ENCODE measurements around the gene HARBI1.

DNA sequence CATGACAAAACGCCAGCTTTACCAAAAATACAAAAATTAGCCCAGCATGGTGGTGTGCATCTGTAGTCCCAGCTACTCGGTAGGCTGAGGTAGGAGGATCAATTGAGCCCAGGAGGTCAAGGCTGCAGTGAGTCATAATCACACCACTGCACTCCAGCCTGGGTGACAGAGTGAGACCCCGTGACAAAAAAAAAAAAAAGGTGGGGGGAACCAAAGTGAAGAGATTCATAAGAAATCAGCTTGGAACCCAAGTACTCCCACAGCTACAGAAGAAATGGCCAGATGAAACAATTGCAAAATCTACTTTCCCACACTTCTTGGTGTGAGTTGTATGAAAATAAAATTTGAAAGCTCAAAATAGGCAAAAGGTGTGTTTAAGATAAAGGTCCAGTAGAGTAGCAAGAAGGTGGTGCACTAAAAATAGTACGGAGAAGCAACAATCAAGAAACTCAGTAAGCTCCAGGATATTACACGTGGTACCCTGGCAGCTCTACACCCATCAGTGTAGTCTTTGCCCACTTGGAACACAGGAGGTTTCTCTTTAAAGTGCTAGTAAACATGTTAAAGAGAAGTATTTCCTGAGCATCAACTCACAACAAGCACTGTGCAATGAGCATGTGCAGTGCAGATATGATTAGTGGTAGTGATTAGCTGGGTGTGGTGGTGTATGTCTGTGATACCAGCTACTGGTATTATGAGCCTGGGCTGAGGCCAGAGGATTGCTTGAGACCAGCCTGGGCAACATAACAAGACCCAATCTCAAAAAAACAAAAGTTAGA is 5.3 kb downstream of the HARBI1 start:
- no peak for TF ChIP-seq CTCF (IDR thresholded peaks at IDR 0.05)
- no peak for TF ChIP-seq EP300 (IDR thresholded peaks at IDR 0.05)
- TF ChIP-seq POLR2A (IDR thresholded peaks at IDR 0.05) = no peak
